ENCODE data around the gene ATP6V1C2.

Gene ATP6V1C2

GRCh38 chr2:10741139-10741538 lies 19.7 kb downstream of the ATP6V1C2 start:
- H3K4me3 ChIP-seq (replicated peaks; ENCODE audit: low read depth, low read length): no peak overlapping the region
- DNase-seq (ENCODE audit: extremely low read depth, low read depth): no peak
- TF ChIP-seq CTCF (IDR thresholded peaks at IDR 0.05; ENCODE audit: low read depth, low read length, missing control alignments): no peak

- no peak for DNase-seq (ENCODE audit: extremely low read depth, low read depth)
- no peak overlapping the region for H3K4me3 ChIP-seq (replicated peaks; ENCODE audit: low read depth, low read length)
- TF ChIP-seq CTCF (IDR thresholded peaks at IDR 0.05; ENCODE audit: low read depth, low read length, missing control alignments): no peak
Measured at GRCh38 chr2:10742666-10743065, 21.2 kb downstream of the ATP6V1C2 start.

- no peak for TF ChIP-seq CTCF (IDR thresholded peaks at IDR 0.05; ENCODE audit: low read depth, low read length, missing control alignments)
- no peak for DNase-seq (ENCODE audit: extremely low read depth, low read depth)
- H3K4me3 ChIP-seq (replicated peaks; ENCODE audit: low read depth, low read length): no peak overlapping the region
Measured at GRCh38 chr2:10750610-10751009, 29.2 kb downstream of the ATP6V1C2 start.

GRCh38 chr2:10752236-10752635 lies 30.8 kb downstream of the ATP6V1C2 start:
- no peak for TF ChIP-seq CTCF (IDR thresholded peaks at IDR 0.05; ENCODE audit: low read depth, low read length, missing control alignments)
- DNase-seq (ENCODE audit: extremely low read depth, low read depth): no peak
- H3K4me3 ChIP-seq (replicated peaks; ENCODE audit: low read depth, low read length): no peak overlapping the region

GRCh38 chr2:10753156-10753555 lies 31.7 kb downstream of the ATP6V1C2 start:
- TF ChIP-seq CTCF (IDR thresholded peaks at IDR 0.05; ENCODE audit: low read depth, low read length, missing control alignments): no peak

GRCh38 chr2:10753876-10754275 lies 32.4 kb downstream of the ATP6V1C2 start:
- no peak for DNase-seq (ENCODE audit: extremely low read depth, low read depth)
- TF ChIP-seq CTCF (IDR thresholded peaks at IDR 0.05; ENCODE audit: low read depth, low read length, missing control alignments): no peak
- no peak overlapping the region for H3K4me3 ChIP-seq (replicated peaks; ENCODE audit: low read depth, low read length)

More at GRCh38 chr2:10753156-10753555, 31.7 kb downstream of the ATP6V1C2 start:
- no peak for DNase-seq (ENCODE audit: extremely low read depth, low read depth)
- H3K4me3 ChIP-seq (replicated peaks; ENCODE audit: low read depth, low read length): no peak overlapping the region

- TF ChIP-seq CTCF (IDR thresholded peaks at IDR 0.05; ENCODE audit: low read depth, low read length, missing control alignments): no peak
- H3K4me3 ChIP-seq (replicated peaks; ENCODE audit: low read depth, low read length): no peak overlapping the region
- DNase-seq (ENCODE audit: extremely low read depth, low read depth): no peak
Measured at GRCh38 chr2:10755621-10756020, 34.2 kb downstream of the ATP6V1C2 start.

Measured in HFF-Myc (cell line).